ENCODE results near the gene SMYD5.
"Not testable (repeated sequence)": the region's sequence is repeated elsewhere in the genome, so short reads cannot be mapped to it uniquely, and the experiment has no call there.

DNA sequence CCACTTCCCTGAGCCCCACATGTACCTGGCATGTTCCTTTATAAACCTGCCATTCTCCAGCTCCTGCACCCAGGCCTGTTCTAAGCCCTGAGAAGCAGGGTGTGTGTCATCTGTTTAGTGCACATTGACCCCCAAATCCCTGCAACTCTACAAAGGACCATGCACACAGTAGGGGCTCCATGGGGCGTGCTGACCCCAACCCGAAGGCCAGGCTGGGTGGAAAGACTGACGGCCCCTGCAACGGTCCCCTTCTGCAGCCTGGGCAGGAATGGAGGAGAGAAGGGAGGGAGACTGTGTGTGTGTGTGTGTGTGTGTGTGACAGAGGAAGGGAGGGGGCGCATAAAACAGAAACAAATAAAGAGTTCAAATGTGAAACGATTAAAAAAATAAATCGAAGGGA is 43.7 kb upstream of the SMYD5 start:
- TF ChIP-seq POLR2A (IDR thresholded peaks at IDR 0.05), result not testable (repeated sequence)
- TF ChIP-seq, protein P1, sequence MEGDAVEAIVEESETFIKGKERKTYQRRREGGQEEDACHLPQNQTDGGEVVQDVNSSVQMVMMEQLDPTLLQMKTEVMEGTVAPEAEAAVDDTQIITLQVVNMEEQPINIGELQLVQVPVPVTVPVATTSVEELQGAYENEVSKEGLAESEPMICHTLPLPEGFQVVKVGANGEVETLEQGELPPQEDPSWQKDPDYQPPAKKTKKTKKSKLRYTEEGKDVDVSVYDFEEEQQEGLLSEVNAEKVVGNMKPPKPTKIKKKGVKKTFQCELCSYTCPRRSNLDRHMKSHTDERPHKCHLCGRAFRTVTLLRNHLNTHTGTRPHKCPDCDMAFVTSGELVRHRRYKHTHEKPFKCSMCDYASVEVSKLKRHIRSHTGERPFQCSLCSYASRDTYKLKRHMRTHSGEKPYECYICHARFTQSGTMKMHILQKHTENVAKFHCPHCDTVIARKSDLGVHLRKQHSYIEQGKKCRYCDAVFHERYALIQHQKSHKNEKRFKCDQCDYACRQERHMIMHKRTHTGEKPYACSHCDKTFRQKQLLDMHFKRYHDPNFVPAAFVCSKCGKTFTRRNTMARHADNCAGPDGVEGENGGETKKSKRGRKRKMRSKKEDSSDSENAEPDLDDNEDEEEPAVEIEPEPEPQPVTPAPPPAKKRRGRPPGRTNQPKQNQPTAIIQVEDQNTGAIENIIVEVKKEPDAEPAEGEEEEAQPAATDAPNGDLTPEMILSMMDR (IDR thresholded peaks at IDR 0.05), result not testable (repeated sequence)
